Neural cell (in vitro differentiated cells): ENCODE measurements around the gene SIVA1. TPM values are rescaled to one million over a fixed set of nuclear protein-coding genes. Genes with fewer than 3 reads are reported as not detected.

ENCODE experiments used
- H2AFZ ChIP-seq: fragments of 200-600, 300-800 bp; sonication (generic), shearing (Covaris generic); 2 replicates; pipeline ENCODE4 v1.6.0; 2014; ENCODE audit warnings: low read depth, mild to moderate bottlenecking, antibody characterized with exemption, low read length, moderate library complexity
- H3F3A ChIP-seq: fragments of 200-600 bp; shearing (Covaris generic); 2 replicates; pipeline ENCODE4 v1.6.1; 2016; ENCODE audit warnings: mild to moderate bottlenecking, moderate library complexity, mixed read lengths, antibody characterized with exemption, low read length; ENCODE audit not compliant: insufficient read depth, poor library complexity, severe bottlenecking
- H3K27ac ChIP-seq: fragments of 200-600, 300-800 bp; sonication (generic), shearing (Covaris generic); 2 replicates; pipeline ENCODE4 v1.5.1; 2014; ENCODE audit warnings: mild to moderate bottlenecking, low read length, moderate library complexity
- H3K27me3 ChIP-seq: fragments of 300-800, 200-600 bp; sonication (generic), shearing (Covaris generic); 2 replicates; pipeline ENCODE4 v1.6.0; 2014; ENCODE audit warnings: mild to moderate bottlenecking, low read depth, low read length, moderate library complexity; ENCODE audit not compliant: insufficient read depth
- H3K36me3 ChIP-seq: fragments of 300-800, 200-600 bp; sonication (generic), shearing (Covaris generic); 2 replicates; pipeline ENCODE4 v1.5.1; 2014; ENCODE audit warnings: mild to moderate bottlenecking, antibody characterized with exemption, low read length, moderate library complexity; ENCODE audit not compliant: insufficient read depth
- H3K4me2 ChIP-seq: fragments of 300-800, 200-600 bp; sonication (generic), shearing (Covaris generic); 2 replicates; pipeline ENCODE4 v1.6.0; 2014; ENCODE audit warnings: mild to moderate bottlenecking, low read length
- H3K4me3 ChIP-seq: fragments of 300-800, 200-600 bp; sonication (generic), shearing (Covaris generic); 2 replicates; pipeline ENCODE4 v1.5.1; 2014; ENCODE audit warnings: mild to moderate bottlenecking, low read length, moderate library complexity
- H3K79me2 ChIP-seq: fragments of 200-600 bp; shearing (Covaris generic); replicated peaks from 2 replicates; pipeline ENCODE4 v1.6.0; 2014; ENCODE audit warnings: mild to moderate bottlenecking, low read length, moderate library complexity; ENCODE audit not compliant: insufficient read depth
- H3K9ac ChIP-seq: fragments of 300-800, 200-600 bp; sonication (generic), shearing (Covaris generic); 2 replicates; pipeline ENCODE4 v1.6.1; 2016; ENCODE audit warnings: mild to moderate bottlenecking, low read length, mixed read lengths
- H3K9me2 ChIP-seq: fragments of 200-600 bp; shearing (Covaris generic); 2 replicates; pipeline ENCODE4 v1.6.1; 2016; ENCODE audit warnings: mild to moderate bottlenecking, low read length, mixed read lengths; ENCODE audit not compliant: insufficient read depth
- H3K9me3 ChIP-seq: fragments of 200-600, 300-800 bp; sonication (generic), shearing (Covaris generic); 2 replicates; pipeline ENCODE4 v1.6.1; 2016; ENCODE audit warnings: mild to moderate bottlenecking, mixed run types, low read length, moderate library complexity, mixed read lengths
- H4K20me1 ChIP-seq: fragments of 200-600 bp; shearing (Covaris generic); 2 replicates; pipeline ENCODE4 v1.6.1; 2016; ENCODE audit warnings: mild to moderate bottlenecking, mixed run types; ENCODE audit not compliant: insufficient read depth
- EP300 ChIP-seq: fragments of 450-650 bp; conservative IDR thresholded peaks from 2 replicates; pipeline ENCODE4 v1.6.1; 2014; ENCODE audit warnings: antibody characterized with exemption, mild to moderate bottlenecking, moderate library complexity; ENCODE audit not compliant: poor library complexity, severe bottlenecking
- EZH2 ChIP-seq: fragments of 200-600, 300-800 bp; shearing (Covaris generic), sonication (generic); IDR thresholded peaks from 2 replicates; pipeline ENCODE4 v1.6.1; 2014; ENCODE audit warnings: antibody characterized with exemption, low read length, borderline replicate concordance, mild to moderate bottlenecking; ENCODE audit not compliant: insufficient read depth, poor library complexity, severe bottlenecking
- MXI1 ChIP-seq: fragments of 450-650 bp; conservative IDR thresholded peaks from 2 replicates; pipeline ENCODE4 v1.6.1; 2014; ENCODE audit warnings: antibody characterized with exemption, mild to moderate bottlenecking; ENCODE audit not compliant: poor library complexity, severe bottlenecking
- POLR2AphosphoS5 ChIP-seq: IDR thresholded peaks from 2 replicates; pipeline ENCODE4 v1.6.1; 2012
- RAD21 ChIP-seq: fragments of 450-650 bp; conservative IDR thresholded peaks from 2 replicates; pipeline ENCODE4 v1.6.1; 2014; ENCODE audit warnings: antibody characterized with exemption, mild to moderate bottlenecking, moderate library complexity
- SMC3 ChIP-seq: fragments of 450-650 bp; conservative IDR thresholded peaks from 2 replicates; pipeline ENCODE4 v1.6.1; 2014; ENCODE audit warnings: antibody characterized with exemption, mild to moderate bottlenecking, moderate library complexity; ENCODE audit not compliant: poor library complexity
- TAF1 ChIP-seq: IDR thresholded peaks from 2 replicates; pipeline ENCODE4 v1.6.1; 2012; ENCODE audit warnings: low read depth
- polyA plus RNA-seq: library from polyadenylated mRNA; depleted of rRNA; stranded (reverse); fragments of >200 nt; gene quantifications from 2 replicates; pipeline ENCODE4 v1.2.3, GENCODE V29; 2014
- TF ChIP-seq, protein P1 (sequence below): IDR thresholded peaks from 2 replicates; pipeline ENCODE4 v1.6.1; 2012; ENCODE audit warnings: borderline replicate concordance
- TF ChIP-seq, protein P2 (sequence below): fragments of 450-650 bp; IDR thresholded peaks from 2 replicates; pipeline ENCODE4 v1.5.1; 2014; ENCODE audit warnings: antibody characterized with exemption, mild to moderate bottlenecking, moderate library complexity; ENCODE audit not compliant: poor library complexity, severe bottlenecking

SIVA1 gene
- polyA plus RNA-seq, 1 donor from 2014 or later = 180 TPM

DNA sequence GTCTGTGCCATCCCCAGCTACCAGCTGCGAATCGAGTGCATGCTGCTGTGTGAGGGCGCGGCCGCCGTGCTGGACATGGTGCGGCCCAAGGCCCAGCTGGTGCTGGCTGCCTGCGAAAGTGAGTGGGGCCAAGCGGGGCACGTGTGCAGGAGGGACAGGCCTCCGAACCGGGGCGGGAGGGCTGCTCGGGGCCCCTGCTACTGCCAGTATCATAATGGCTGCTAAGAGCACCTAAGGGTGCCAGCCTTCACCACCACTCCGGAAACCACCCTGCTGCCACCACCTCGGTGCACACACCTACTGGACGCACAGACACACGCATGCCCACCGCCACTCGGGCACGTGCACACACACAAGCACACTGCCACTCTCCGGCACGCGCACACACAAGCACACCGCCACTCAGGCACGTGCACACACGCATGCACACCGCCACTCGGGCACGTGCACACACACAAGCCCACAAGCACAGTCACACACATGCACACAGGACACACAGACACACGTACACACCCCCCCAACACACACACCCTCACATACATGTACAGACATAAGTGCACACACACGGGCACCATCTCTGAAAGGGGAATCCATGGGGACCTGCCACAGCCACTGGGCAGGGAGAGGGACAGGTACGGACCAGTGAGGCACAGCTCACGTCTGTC is 42.7 kb upstream of the SIVA1 start:
- no peaks in the 10 kb centered on the region for H3K9me2 ChIP-seq
- no peak overlapping the region for H3K9ac ChIP-seq
- no peaks in the 10 kb centered on the region for H3K9me3 ChIP-seq
- H4K20me1 ChIP-seq = no peaks in the 10 kb centered on the region
- H3K4me3 ChIP-seq = no peak overlapping the region
- no peak overlapping the region for H3K4me2 ChIP-seq
- H3K79me2 ChIP-seq = no peaks in the 10 kb centered on the region
- TF ChIP-seq SMC3 = no peak
- H2AFZ ChIP-seq = no peak overlapping the region
- no peak overlapping the region for H3K27ac ChIP-seq
- no peaks in the 10 kb centered on the region for H3K27me3 ChIP-seq
- no peaks in the 10 kb centered on the region for H3F3A ChIP-seq
- H3K36me3 ChIP-seq = no peaks in the 10 kb centered on the region

DNA sequence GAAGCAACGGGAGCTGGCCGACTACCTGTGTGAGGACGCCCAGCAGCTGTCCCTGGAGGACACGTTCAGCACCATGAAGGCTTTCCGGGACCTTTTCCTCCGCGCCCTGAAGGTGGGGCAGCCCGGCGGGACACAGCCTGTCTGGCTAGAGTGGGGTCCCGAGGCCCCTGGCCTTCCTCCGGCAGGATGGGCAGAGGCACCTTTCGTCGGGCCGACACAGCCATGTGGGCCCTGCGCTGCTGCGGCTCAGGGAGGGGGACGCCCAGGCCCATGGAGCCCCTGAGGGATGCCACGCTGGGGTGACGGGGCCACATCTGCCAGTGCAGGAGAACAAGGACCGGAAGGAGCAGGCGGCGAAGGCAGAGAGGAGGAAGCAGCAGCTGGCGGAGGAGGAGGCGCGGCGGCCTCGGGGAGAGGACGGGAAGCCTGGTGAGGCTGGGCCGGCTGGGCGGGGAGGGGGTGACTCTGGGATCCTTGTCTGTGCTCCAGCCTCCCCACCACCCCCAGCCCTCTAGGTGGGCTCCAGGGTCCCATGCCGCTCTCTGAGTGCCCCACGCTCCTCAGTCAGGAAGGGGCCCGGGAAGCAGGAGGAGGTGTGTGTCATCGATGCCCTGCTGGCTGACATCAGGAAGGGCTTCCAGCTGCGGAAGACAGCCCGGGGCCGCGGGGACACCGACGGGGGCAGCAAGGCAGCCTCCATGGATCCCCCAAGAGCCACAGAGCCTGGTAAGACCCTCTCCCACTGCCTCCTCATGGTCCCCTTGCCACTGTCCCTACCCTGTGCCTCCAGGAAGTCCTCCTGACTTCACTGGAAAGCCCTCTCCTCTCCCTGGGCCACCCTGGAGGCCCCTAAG is 39.8 kb upstream of the SIVA1 start:
- Histone ChIP-seq H3F3A (no peaks in the 10 kb centered on the region), H3K9ac (no peak overlapping the region), H3K4me2 (no peak overlapping the region), H4K20me1 (no peaks in the 10 kb centered on the region), H3K27me3 (no peaks in the 10 kb centered on the region), H3K79me2 (no peaks in the 10 kb centered on the region), H3K27ac (no peak overlapping the region), H3K4me3 (no peak overlapping the region), H3K9me2 (no peaks in the 10 kb centered on the region), H2AFZ (no peak overlapping the region), H3K9me3 (no peaks in the 10 kb centered on the region), H3K36me3 (no peaks in the 10 kb centered on the region)
- TF ChIP-seq MXI1 (no peak), TAF1 (no peak), POLR2AphosphoS5 (no peak), RAD21 (no peak), EP300 (no peak), EZH2 (no peak), SMC3 (no peak)
- TF ChIP-seq, protein P1, sequence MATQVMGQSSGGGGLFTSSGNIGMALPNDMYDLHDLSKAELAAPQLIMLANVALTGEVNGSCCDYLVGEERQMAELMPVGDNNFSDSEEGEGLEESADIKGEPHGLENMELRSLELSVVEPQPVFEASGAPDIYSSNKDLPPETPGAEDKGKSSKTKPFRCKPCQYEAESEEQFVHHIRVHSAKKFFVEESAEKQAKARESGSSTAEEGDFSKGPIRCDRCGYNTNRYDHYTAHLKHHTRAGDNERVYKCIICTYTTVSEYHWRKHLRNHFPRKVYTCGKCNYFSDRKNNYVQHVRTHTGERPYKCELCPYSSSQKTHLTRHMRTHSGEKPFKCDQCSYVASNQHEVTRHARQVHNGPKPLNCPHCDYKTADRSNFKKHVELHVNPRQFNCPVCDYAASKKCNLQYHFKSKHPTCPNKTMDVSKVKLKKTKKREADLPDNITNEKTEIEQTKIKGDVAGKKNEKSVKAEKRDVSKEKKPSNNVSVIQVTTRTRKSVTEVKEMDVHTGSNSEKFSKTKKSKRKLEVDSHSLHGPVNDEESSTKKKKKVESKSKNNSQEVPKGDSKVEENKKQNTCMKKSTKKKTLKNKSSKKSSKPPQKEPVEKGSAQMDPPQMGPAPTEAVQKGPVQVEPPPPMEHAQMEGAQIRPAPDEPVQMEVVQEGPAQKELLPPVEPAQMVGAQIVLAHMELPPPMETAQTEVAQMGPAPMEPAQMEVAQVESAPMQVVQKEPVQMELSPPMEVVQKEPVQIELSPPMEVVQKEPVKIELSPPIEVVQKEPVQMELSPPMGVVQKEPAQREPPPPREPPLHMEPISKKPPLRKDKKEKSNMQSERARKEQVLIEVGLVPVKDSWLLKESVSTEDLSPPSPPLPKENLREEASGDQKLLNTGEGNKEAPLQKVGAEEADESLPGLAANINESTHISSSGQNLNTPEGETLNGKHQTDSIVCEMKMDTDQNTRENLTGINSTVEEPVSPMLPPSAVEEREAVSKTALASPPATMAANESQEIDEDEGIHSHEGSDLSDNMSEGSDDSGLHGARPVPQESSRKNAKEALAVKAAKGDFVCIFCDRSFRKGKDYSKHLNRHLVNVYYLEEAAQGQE = no peak
- TF ChIP-seq, protein P2, sequence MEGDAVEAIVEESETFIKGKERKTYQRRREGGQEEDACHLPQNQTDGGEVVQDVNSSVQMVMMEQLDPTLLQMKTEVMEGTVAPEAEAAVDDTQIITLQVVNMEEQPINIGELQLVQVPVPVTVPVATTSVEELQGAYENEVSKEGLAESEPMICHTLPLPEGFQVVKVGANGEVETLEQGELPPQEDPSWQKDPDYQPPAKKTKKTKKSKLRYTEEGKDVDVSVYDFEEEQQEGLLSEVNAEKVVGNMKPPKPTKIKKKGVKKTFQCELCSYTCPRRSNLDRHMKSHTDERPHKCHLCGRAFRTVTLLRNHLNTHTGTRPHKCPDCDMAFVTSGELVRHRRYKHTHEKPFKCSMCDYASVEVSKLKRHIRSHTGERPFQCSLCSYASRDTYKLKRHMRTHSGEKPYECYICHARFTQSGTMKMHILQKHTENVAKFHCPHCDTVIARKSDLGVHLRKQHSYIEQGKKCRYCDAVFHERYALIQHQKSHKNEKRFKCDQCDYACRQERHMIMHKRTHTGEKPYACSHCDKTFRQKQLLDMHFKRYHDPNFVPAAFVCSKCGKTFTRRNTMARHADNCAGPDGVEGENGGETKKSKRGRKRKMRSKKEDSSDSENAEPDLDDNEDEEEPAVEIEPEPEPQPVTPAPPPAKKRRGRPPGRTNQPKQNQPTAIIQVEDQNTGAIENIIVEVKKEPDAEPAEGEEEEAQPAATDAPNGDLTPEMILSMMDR = no peak
